Central memory CD8-positive, alpha-beta T cell (primary cell): ENCODE data around the gene CNKSR3.
"Not testable (repeated sequence)": the region's sequence is repeated elsewhere in the genome, so short reads cannot be mapped to it uniquely, and the experiment has no call there.

Source experiments
- ATAC-seq: fragments of 150-1000 bp; cut with Tn5 transposase; replicated peaks from 2 replicates; pipeline ENCODE4 v1.10.0; 2022; ENCODE audit warnings: mild to moderate bottlenecking, moderate FRiP score, moderate number of reproducible peaks; ENCODE audit not compliant: poor library complexity, severe bottlenecking; ENCODE audit errors: extremely low read depth
- DNase-seq, 2 donors: peaks; one replicate each; pipeline ENCODE4 v3.0.0; 2021; ENCODE audit warnings: low spot score in 2 of 2
- H3K27ac Mint-ChIP-seq: one replicate; pipeline ENCODE4 v1.8.0; 2022; ENCODE audit warnings: low read depth, mild to moderate bottlenecking, moderate library complexity, mixed read lengths
- H3K27me3 Mint-ChIP-seq: one replicate; pipeline ENCODE4 v1.8.0; 2022; ENCODE audit warnings: mixed read lengths
- H3K36me3 Mint-ChIP-seq: one replicate; pipeline ENCODE4 v1.8.0; 2022; ENCODE audit warnings: mild to moderate bottlenecking, moderate library complexity, mixed read lengths; ENCODE audit not compliant: insufficient read depth
- H3K4me1 Mint-ChIP-seq: one replicate; pipeline ENCODE4 v1.8.0; 2022; ENCODE audit warnings: mixed read lengths
- H3K4me3 Mint-ChIP-seq: one replicate; pipeline ENCODE4 v1.8.0; 2022; ENCODE audit warnings: mild to moderate bottlenecking, moderate library complexity, mixed read lengths
- H3K9me3 Mint-ChIP-seq: one replicate; pipeline ENCODE4 v1.8.0; 2022; ENCODE audit warnings: mixed read lengths

Gene CNKSR3

GRCh38 chr6:154520280-154520679 is 9.8 kb upstream of the CNKSR3 start:
- no peak overlapping the region for H3K27ac Mint-ChIP-seq
- no peaks in the 10 kb centered on the region for H3K9me3 Mint-ChIP-seq
- H3K4me3 Mint-ChIP-seq = no peak overlapping the region
- DNase-seq (no peak), ATAC-seq (no peak)
- no peaks in the 10 kb centered on the region for H3K4me1 Mint-ChIP-seq
- peaks cover 23% of the 10 kb centered on the region for H3K27me3 Mint-ChIP-seq
- H3K36me3 Mint-ChIP-seq = no peaks in the 10 kb centered on the region

GRCh38 chr6:154518396-154518795 is 7.9 kb upstream of the CNKSR3 start:
- DNase-seq (no peak), ATAC-seq (no peak)
- Mint-ChIP-seq H3K4me3 (no peak overlapping the region), H3K27me3 (peaks cover 41% of the 10 kb centered on the region), H3K4me1 (no peaks in the 10 kb centered on the region), H3K27ac (no peak overlapping the region), H3K9me3 (no peaks in the 10 kb centered on the region), H3K36me3 (no peaks in the 10 kb centered on the region)

DNA sequence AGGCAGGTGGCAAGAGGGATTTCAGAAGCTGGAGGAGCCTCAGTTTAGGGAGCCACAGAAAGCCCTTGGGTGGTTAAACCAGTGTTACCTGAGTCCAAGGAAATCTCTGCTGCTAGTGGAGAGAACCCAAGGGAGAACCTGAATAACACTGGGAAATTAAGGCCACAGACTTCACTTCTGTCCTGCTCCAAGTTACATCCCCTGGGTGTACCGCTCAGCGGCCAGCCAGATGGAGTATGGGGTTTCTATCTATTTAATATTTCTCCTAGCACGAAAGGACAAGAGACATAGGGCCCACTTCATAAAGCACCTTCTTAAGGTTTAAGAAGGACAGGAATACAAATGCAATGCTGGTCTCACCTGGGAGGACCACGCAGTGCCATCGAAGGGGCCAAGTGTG is 5.8 kb upstream of the CNKSR3 start:
- Mint-ChIP-seq H3K27ac (no peak overlapping the region), H3K4me1 (no peaks in the 10 kb centered on the region), H3K9me3 (no peaks in the 10 kb centered on the region), H3K4me3 (no peak overlapping the region), H3K27me3 (peaks cover 62% of the 10 kb centered on the region), H3K36me3 (no peaks in the 10 kb centered on the region)
- ATAC-seq (no peak), DNase-seq (no peak)

DNA sequence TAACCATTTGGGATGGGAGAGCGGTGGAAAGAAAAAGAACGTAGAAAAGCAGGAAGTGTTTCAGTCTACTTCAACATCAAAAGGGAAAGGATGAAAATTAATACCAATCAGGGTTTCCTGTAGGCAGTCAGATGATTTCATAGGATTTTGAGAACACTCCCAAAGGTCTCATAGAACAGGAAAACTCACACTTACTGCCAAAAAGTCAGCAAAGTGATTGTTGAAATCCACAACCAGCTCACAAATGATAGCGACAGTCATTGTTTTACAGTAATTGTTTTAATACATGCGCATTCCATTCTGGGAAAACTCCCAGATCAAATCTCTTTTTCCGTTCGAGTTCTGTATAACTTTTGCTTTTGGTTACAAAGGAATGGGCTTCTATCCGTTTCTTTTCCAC is 5.3 kb upstream of the CNKSR3 start:
- ATAC-seq (no peak), DNase-seq (no peak)
- Mint-ChIP-seq H3K4me1 (no peaks in the 10 kb centered on the region), H3K36me3 (no peaks in the 10 kb centered on the region), H3K4me3 (no peak overlapping the region), H3K9me3 (no peaks in the 10 kb centered on the region), H3K27ac (no peak overlapping the region), H3K27me3 (peaks cover 66% of the 10 kb centered on the region)

DNA sequence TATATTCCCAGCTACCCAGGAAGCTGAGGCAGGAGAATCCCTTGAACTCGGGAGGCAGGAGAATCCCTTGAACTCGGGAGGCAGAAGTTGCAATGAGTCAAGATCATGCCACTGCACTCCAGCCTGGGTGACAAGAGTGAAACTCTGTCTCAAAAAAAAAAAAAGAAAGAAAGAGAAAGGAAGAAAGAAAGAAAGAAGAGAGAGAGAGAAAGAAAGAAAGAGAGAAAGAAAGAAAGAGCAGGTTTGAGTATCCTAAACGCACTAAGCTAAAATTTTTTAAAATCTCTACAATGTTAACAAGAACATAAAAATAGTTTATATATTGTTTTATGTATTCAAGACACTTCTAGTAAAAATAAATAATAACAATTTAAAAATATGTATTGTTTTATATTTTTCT is 4.6 kb upstream of the CNKSR3 start:
- not testable (repeated sequence) for DNase-seq, H3K36me3 Mint-ChIP-seq, H3K4me3 Mint-ChIP-seq, H3K4me1 Mint-ChIP-seq, H3K27ac Mint-ChIP-seq, H3K9me3 Mint-ChIP-seq, ATAC-seq
- H3K27me3 Mint-ChIP-seq = peaks cover 70% of the 10 kb centered on the region

DNA sequence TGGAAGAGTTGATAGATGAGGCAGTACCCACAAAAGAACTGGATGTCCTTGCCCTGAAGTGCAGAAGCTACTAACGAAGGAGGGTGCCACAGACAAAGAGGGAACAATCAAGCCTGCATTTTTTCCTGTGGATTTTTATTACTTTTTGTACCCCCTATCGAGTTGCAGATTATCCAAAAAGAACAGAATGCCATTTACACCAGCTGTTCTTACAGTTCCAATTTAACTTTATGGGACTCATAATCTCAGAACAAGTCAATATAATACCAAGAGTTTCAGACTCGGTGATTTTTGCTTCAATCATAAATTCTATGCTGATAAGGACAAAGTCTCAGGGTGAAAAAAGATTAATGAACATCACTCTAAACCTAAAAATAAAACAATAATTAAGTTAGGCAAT is 4.0 kb upstream of the CNKSR3 start:
- Mint-ChIP-seq H3K4me3 (no peak overlapping the region), H3K36me3 (no peaks in the 10 kb centered on the region), H3K27ac (no peak overlapping the region), H3K4me1 (no peaks in the 10 kb centered on the region), H3K9me3 (no peaks in the 10 kb centered on the region), H3K27me3 (peaks cover 71% of the 10 kb centered on the region)
- ATAC-seq = no peak
- DNase-seq = no peak

DNA sequence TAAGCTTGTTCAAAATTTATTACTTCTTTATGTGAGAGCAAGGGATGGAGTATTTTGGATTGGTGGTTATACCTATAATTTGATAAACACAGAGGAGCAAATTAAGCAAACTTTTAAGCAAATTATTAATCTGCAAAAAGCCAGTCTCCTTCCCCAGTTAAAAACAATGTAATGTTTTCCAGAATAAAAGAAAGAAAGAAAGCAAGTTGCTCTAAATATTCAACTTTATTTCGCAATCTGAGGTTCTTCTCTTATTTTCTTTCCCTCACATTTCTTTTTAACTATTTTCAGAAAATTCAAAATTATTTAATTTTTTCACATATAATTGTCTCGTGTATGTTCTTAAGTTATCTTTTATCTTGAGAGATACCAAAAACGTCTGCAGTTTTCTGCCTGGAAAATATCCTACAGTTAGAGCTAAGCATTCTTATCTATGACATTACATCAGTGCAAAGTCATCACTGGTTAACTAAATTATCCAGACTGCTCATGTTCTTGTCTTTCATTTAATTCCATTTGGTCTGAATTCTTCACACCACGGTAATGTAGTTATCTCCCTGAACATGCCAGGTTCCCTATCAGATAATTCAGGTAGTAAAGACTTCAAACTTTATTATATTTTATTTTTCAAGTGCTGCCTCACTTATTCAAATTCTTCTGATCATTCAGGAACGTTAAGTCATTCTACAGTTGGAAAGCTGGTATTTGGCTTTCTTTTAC is 3.3 kb upstream of the CNKSR3 start:
- no peaks in the 10 kb centered on the region for H3K4me1 Mint-ChIP-seq
- H3K4me3 Mint-ChIP-seq = no peak overlapping the region
- ATAC-seq (no peak), DNase-seq (no peak)
- no peaks in the 10 kb centered on the region for H3K36me3 Mint-ChIP-seq
- H3K27ac Mint-ChIP-seq = no peak overlapping the region
- H3K27me3 Mint-ChIP-seq = peaks cover 73% of the 10 kb centered on the region
- no peaks in the 10 kb centered on the region for H3K9me3 Mint-ChIP-seq

- no peak for DNase-seq
- H3K4me3 Mint-ChIP-seq = no peak overlapping the region
- no peaks in the 10 kb centered on the region for H3K36me3 Mint-ChIP-seq
- no peaks in the 10 kb centered on the region for H3K4me1 Mint-ChIP-seq
- no peak for ATAC-seq
- H3K27ac Mint-ChIP-seq = no peak overlapping the region
- H3K27me3 Mint-ChIP-seq = peaks cover 88% of the 10 kb centered on the region
- H3K9me3 Mint-ChIP-seq = no peaks in the 10 kb centered on the region
These were observed 1.7 kb upstream of the CNKSR3 start for GRCh38 chr6:154512201-154512600.

GRCh38 chr6:154511791-154512190 is 1.3 kb upstream of the CNKSR3 start:
- Mint-ChIP-seq H3K4me3 (no peak overlapping the region), H3K36me3 (no peaks in the 10 kb centered on the region), H3K9me3 (no peaks in the 10 kb centered on the region), H3K27ac (no peak overlapping the region), H3K27me3 (peaks cover 90% of the 10 kb centered on the region), H3K4me1 (no peaks in the 10 kb centered on the region)
- no peak for DNase-seq
- ATAC-seq = no peak

DNA sequence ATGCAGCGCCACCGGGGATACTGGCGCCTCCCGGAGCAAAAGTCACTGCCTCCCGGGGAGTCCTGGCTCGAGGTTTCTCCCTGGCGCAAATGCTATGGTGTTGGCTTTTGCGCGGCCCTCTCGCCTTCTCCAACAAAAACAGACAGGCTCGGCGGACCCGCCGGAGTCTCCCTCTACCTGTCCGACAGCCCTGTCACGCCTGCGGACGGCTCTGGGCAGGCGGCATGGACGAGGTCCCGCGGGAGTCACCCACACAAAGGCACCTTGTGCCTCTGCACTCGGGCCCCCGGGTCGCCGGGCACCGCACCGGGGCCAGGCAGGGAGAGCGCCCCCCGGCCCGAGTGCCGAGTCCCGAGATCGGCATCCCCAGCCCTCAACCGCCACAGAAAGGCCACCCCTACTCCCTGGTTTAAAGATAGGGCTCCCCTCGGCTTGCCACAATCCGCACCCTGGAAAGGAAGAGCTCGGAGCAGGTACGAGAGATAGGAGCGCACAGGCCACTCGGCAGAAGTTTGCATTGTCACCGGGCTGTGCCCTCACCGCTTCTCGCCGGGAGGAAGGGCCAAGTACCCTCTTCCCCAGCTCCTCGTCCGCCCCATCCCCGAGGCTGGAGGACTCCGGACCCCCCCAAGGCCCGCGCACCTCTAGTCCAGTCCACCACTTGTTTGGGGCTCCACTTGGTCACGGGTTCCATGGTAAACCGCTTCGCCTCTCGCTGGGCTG is 903 bp downstream of the CNKSR3 start:
- no peaks in the 10 kb centered on the region for H3K9me3 Mint-ChIP-seq
- ATAC-seq = no peak
- no peak overlapping the region for H3K4me3 Mint-ChIP-seq
- H3K4me1 Mint-ChIP-seq = no peaks in the 10 kb centered on the region
- H3K27ac Mint-ChIP-seq = no peak overlapping the region
- no peaks in the 10 kb centered on the region for H3K36me3 Mint-ChIP-seq
- peaks cover 81% of the 10 kb centered on the region for H3K27me3 Mint-ChIP-seq
- DNase-seq = no peak

- peaks cover 73% of the 10 kb centered on the region for H3K27me3 Mint-ChIP-seq
- H3K9me3 Mint-ChIP-seq = no peaks in the 10 kb centered on the region
- H3K4me3 Mint-ChIP-seq = no peak overlapping the region
- no peaks in the 10 kb centered on the region for H3K4me1 Mint-ChIP-seq
- no peaks in the 10 kb centered on the region for H3K36me3 Mint-ChIP-seq
- ATAC-seq = no peak
- no peak overlapping the region for H3K27ac Mint-ChIP-seq
- DNase-seq = no peak
These were observed 1.7 kb downstream of the CNKSR3 start for GRCh38 chr6:154508573-154509375.

DNA sequence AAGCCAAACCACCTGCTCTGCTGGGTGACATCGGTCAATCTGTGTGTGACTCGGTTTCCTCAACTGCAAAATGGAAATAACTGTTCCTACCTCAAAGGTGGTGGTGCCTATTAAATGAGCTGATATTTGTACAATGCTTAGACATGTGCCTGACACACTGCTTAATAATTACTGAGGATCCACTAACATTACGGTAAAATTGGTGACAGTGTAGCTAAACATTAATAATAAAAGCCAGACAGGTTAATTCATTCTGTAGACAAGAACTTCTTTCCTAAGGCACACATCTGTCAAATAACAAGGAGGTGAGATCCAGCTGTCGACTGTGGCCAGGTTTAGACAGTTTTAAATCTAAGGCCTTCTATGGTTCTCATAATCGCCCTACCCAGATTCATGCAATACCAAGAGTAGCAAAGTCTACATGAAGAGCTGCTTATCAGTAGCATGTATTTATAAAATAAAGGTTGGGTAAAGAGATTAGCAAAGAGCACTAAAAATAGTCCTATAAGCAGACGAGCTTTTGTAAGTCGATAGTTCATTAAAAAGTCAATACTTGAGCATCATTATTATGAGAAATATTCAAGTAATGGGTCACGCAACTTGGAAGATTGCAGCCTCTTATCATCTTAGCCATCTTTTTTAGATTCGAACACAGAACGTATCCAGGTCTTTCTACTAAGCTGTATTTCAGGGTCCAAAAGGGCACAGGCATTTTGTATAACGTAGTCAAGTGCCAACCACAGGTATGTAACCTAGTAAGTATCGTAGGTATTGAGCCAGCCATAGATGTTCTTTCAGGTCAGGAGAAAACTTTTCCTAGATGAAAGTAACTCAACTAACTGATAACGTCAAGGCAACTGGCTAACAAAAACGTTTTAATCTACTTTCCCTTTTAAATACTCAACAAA is 3.2 kb downstream of the CNKSR3 start:
- no peaks in the 10 kb centered on the region for H3K9me3 Mint-ChIP-seq
- H3K27ac Mint-ChIP-seq = no peak overlapping the region
- H3K4me1 Mint-ChIP-seq = no peaks in the 10 kb centered on the region
- H3K36me3 Mint-ChIP-seq = no peaks in the 10 kb centered on the region
- DNase-seq (no peak), ATAC-seq (no peak)
- H3K27me3 Mint-ChIP-seq = peaks cover 67% of the 10 kb centered on the region
- no peak overlapping the region for H3K4me3 Mint-ChIP-seq
